ENCODE results near the gene EIF3F.

The EIF3F gene

GRCh38 chr11:8049084-8049483 lies 61.9 kb downstream of the EIF3F start:
- Mint-ChIP-seq H3K9me3 (no peaks in the 10 kb centered on the region), H3K27ac (no peak overlapping the region), H3K4me1 (no peaks in the 10 kb centered on the region), H3K4me3 (no peak overlapping the region), H3K36me3 (ENCODE audit: low read depth) (no peaks in the 10 kb centered on the region), H3K27me3 (ENCODE audit: low read depth) (peaks cover 20% of the 10 kb centered on the region)
- TF ChIP-seq CTCF (IDR thresholded peaks at IDR 0.05; ENCODE audit: unreplicated experiment in 3 of 3) = no peak

Data from nephron (organoid).